NCI-H526 (cell line): ENCODE data around the gene GSK3A.

ENCODE experiments used
- DNase-seq, 2 experiments: peaks; one replicate each; lab custom pipeline; 2025; lab: John Stamatoyannopoulos, UW

The GSK3A gene

DNA sequence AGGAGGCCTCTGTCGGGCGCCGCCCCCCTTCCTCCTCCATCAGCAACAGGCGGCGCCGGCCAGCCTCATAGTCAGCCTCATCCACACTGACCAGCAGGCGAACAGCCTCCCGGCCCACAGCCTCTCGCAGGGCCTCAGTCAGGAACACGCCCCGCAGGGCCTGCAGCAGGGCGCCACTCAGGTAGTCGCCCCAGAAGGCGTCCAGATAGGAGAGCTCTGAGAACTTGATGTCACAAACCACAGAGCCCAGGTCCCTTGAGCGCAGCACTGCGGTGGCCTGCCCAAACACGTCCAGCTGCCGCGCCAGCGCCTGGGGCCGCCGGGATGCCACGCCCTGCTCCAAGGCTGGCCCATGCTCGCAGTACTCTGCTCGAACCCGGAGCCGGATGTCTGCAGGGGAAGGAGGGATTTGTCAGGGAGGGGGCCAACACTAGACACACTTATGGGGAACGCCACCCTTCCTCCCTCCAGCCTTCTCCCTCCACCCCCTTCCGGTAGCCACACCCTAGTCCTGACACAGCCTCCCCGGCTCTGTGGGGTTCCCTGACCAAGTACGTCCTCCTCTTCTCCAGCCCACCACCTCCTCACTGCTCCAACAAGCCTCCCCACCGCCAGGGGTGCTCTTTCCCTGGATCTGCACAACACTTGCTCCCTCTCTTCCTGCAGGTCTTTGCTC is 42.8 kb downstream of the GSK3A start:
- DNase-seq = peak in 1 of 2 experiments; percentile 70

- DNase-seq = no peak
Observed at GRCh38 chr19:42198676-42199439, 43.5 kb downstream of the GSK3A start.

DNA sequence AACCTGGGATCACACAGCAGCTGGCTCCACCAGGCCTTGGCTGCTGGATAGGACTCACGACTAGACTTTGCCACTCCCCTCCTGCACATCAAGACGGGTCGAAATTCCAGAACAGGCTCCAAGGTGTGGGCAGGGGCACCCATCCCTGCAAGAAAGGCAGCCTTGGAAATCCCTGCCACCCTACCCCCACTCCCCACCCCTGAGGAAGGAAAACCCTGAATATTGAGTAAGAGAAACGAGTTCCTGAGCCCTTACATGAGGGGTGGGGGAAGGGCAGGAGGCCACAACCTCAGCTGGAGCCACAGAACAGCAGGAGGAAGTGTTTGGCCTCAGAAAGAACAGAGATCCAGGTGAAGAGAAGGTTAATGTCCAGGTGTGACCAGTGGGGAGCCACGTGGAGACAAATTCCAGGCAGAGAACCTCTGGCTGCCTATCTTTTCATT is 45.0 kb downstream of the GSK3A start:
- DNase-seq = no peak

DNA sequence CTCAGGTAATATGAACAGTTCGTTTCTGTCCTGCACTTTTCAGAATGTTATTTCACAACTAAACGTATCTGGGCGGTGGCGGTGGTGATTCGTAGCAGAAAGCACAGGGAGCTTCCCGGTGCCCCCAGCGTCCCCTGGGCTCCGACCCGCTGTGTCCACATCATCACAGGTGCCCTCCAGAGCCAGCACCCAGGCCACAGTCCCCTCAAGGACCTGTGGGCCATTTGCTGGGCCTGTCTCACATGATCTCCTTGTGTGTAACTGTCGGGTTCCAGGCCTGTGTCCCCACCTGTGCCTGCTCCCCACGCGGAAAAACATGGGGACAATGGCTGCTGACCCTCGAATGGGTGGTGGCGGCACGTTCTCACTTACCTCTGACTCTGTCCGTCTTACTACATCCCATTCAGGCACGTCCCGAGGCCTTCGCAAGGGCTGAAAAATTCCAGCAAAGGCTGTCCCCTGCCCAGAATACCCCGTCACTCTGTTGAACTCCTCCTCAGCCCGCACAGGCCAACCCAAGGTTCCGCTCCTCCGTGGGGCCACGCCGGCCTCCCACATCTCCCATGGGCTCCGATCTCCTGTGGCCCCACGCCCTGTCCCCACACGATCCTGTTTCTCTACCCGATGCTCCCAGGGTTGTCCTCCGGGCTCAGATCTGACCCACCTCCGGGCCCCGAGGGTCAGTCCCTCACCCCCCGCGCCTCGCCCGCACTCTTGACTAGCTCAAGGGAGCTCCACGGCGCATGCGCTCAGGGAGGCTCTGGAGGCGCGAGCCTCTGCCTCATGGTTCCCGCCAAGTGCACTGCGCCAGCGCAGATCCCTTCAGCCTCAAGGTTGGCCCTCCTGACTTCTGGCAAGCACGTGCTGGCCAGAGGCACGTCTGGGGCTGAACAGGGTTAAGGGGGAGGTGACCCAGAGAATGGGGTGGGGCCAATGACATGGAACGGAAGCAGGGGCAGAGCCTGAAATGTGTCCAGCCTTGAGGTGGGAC is 46.1 kb downstream of the GSK3A start:
- no peak for DNase-seq

GRCh38 chr19:42193706-42194105 is 48.7 kb downstream of the GSK3A start:
- no peak for DNase-seq

GRCh38 chr19:42193294-42193693 is 49.1 kb downstream of the GSK3A start:
- DNase-seq = no peak

DNA sequence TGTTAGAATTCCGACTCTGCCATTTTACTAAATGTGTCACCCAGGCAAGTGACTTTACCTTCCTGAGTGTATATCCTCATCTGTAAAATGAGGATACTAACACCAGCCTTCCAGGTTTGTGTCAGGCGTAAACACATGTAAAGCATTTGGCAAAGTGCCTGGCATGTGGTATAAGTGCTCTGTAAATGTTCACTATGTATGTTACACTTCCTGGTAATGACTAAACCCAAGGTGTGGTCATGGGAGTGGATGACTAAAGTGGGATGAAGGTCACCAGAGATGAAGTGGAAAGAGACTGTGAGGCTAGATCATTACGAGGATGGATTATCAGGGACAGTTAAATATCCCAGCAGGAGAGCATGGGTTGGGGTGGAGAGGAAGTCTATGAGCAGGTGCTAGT is 50.5 kb downstream of the GSK3A start:
- DNase-seq = peak in 1 of 2 experiments; percentile 49

GRCh38 chr19:42191330-42191729 is 51.1 kb downstream of the GSK3A start:
- no peak for DNase-seq

DNA sequence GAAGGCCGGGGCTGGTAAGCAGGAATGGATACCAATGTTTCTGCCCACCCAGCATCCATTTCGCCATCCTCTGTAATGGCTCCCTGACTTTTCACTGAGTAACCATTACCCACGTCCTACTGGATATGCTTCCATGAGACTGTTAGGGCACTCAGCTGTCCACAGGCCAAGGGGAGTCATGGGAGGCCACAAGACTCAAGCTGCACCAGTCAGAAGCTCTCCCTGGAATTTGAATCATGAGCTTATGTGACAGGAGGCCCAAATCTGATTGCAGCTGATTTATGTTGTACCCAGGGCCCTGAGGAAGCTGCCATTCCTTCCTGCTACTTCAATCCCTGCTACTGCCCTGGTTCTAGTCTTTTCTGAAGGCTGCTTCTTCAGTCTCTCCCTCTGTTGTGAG is 53.3 kb downstream of the GSK3A start:
- no peak for DNase-seq

DNA sequence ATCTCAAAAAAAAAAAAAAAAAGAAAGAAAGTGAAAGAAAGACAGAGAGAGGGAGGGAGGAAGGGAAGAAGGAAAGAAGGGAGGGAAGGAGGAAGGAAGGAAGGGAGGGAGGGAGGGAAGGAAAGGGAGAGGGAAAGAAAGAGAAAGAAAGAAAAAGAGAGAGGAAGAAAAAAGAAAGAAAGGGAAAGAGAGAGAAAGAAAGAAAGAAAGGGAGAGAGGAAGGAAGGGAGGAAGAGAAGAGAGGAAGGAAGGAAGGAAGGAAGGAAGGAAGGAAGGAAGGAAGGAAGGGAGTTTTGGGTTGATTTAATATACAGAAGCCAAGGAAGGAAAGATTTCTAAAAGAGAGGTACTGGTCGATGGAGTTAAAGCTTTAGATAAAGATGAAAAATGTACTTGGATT is 53.7 kb downstream of the GSK3A start:
- DNase-seq = no peak

DNA sequence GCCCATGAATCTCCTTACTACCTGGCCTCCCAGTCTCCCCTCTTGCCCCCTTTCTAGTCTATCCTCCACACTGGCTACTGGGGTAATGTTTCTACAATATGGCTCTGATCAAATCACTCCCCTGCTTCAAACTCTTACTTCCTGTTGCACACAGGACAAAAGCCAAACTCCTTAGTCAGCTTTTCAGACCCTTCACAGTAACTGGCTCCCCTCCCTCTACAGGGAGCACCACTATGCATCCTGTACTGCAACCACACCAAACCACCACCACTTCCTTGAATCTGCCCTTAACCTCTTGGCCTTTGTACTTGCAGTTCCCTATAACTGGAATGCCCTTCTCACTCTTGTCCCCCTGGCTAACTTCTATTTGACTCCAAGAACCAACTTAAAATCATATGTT is 57.1 kb downstream of the GSK3A start:
- no peak for DNase-seq

DNA sequence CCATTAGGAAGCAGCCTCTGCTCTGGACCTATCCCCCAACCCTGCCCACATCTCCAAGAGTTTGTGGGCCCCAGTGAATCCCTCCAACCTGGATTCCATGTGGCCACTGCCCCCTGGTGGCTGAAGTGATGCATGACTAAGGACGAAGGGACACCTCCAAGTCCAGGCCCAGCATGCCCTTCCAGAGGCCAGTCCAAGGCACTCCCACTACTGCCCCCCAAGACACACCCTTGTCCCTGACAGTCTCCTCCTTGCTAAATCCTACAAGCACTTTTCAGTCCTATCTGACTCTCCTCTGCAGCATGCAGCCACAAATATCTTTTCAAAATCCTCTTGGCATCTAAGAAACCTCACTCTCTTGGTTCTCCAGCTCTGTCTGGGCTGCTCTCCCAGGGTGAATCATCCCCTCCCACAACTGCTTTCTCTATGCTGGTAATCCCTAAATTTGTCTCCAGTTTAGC is 58.0 kb downstream of the GSK3A start:
- peak; percentile 70 to 91 for DNase-seq
